ENCODE measurements around the gene ATPAF1.

DNA sequence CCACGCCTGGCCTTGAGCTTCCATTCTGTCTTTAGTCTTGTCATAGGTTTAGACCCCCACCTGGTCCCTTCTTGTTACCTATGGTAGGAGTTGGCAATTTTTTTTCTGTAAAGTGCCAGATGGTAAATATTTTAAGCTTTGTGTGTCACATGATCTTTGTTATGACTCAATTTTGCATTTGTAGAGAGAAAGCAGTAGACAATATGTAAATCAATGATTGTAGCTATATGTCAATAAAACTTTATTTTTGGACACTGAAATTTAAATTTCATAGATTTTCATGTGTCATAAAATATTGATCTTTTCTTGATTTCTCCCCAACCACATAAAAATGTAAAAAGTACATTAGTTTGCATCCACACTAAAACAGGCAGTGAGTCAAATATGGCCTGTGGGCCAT, 72.1 kb downstream of the ATPAF1 start:
- no peak for TF ChIP-seq POLR2A (IDR thresholded peaks at IDR 0.05; ENCODE audit: low read depth, low read length)
- no peak for TF ChIP-seq POLR2AphosphoS5 (IDR thresholded peaks at IDR 0.05; ENCODE audit: low read depth, low read length)
- TF ChIP-seq SPI1 (IDR thresholded peaks at IDR 0.05; ENCODE audit: low read depth, low read length), result no peak

Measured in GM12891 (cell line).